Activated CD8-positive, alpha-beta memory T cell treated with anti-CD3 and anti-CD28 coated beads for 24 hours (primary cell): Measurements from ENCODE around the gene SPC24.
"Not testable (repeated sequence)": the region's sequence is repeated elsewhere in the genome, so short reads cannot be mapped to it uniquely, and the experiment has no call there.

Source experiments
- DNase-seq: peaks from one replicate; pipeline ENCODE4 v3.0.0-alpha.2; 2020

The SPC24 gene

GRCh38 chr19:11191934-11192333, 36.4 kb upstream of the SPC24 start:
- no peak for DNase-seq

- DNase-seq = no peak
Observed at GRCh38 chr19:11191273-11191755, 35.7 kb upstream of the SPC24 start.

GRCh38 chr19:11190501-11190900, 34.9 kb upstream of the SPC24 start:
- DNase-seq = no peak

- no peak for DNase-seq
Observed at GRCh38 chr19:11187441-11187840, 31.9 kb upstream of the SPC24 start.

- no peak for DNase-seq
Observed at GRCh38 chr19:11182994-11183393, 27.4 kb upstream of the SPC24 start.

GRCh38 chr19:11181488-11181887, 25.9 kb upstream of the SPC24 start:
- no peak for DNase-seq

- not testable (repeated sequence) for DNase-seq
Observed at GRCh38 chr19:11180975-11181374, 25.4 kb upstream of the SPC24 start.

- no peak for DNase-seq
Observed at GRCh38 chr19:11180346-11180745, 24.8 kb upstream of the SPC24 start.

DNA sequence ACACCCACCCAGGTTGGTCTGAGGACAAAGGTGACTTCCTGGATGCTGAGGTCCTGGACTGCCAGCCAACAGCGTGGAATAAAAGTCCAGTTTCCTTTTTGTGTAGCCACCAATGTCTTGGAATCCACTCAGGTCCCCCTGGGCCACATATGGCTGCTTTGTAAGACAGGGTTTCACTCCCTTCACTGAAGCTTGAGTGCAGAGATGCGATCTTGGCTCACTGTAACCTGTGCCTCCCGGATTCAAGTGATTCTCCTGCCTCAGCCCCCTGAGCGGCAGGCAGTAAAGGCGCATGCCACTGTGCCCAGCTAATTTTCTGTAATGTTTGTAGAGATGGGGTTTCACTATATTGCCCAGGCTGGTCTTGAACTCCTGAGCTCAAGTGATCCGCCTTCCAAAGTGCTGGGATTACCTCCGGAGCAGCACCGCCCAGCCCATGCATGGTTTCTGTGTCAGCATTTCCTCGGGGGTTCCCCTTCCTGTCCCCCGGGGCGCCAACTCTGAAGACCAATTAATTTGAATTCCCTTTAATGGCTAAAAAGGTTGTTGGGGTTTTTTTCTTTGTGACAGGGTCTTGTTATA, 24.2 kb upstream of the SPC24 start:
- no peak for DNase-seq

DNA sequence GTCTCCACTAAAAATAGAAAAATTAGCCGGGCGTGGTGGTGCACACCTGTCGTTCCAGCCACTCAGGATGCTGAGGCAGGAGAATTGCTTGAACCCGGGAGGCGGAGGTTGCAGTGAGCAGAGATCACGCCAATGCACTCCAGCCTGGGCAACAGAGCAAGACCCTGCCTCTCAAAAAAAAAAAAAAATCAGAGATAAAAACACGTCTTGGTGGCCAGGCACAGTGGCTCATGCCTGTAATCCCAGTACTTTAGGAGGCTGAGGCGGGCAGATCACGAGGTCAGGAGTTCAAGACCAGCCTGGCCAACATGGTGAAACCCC, 23.5 kb upstream of the SPC24 start:
- DNase-seq = not testable (repeated sequence)

DNA sequence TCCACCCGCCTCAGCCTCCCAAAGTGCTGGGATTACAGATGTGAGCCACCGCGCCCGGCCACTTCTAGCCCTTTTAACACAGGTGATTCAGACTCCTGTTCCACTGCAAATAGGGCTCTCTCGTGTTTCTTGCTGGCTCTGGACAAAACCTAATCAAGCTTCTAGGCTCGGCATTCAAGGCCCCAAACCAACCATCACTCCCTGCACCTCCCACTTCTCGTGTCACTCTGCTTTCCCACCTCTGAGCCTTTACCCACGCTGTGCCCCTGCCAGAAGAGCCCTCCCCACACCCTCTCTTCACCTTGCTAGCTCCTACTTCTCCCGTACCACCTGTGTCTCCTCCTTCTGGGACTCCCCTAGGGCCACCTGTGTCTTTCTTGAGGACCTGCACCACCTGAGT, 22.0 kb upstream of the SPC24 start:
- DNase-seq = no peak

DNA sequence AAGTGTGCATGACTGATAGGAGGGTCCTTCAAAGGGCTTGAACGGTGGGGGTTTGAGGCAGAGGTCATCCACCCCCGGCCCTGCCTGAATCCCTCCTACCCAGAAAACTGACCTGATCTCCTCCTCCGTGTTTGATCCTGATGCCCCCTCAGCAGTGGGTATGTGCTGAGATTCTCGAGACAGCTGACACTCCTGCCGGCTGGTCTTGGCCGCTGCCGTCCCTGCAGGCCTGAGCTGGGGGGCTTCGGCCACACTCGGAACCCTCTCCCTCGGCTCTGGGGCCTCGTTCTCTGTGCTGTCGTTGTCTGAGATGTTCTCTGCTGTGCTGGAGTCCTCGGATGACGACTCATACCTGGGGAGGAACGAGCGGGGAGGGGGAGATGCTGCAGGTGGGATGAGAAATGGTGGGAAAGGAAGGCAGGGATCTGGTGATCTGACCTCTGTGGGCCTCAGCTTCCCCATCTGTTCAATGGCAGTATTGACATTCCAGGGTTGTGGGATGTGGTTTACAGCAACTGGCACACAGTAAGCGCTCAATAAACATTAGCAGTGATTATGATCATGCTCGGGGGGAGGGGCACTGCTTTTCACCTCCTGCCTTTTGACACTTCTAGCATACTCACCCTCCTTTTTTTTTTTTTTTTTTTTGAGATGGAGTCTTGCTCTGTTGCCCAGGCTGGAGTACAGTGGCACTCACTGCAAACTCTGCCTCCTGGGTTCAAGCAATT, 21.0 kb upstream of the SPC24 start:
- no peak for DNase-seq

GRCh38 chr19:11175920-11176319, 20.3 kb upstream of the SPC24 start:
- DNase-seq = no peak

- DNase-seq = no peak
Observed at GRCh38 chr19:11174336-11174735, 18.8 kb upstream of the SPC24 start.

DNA sequence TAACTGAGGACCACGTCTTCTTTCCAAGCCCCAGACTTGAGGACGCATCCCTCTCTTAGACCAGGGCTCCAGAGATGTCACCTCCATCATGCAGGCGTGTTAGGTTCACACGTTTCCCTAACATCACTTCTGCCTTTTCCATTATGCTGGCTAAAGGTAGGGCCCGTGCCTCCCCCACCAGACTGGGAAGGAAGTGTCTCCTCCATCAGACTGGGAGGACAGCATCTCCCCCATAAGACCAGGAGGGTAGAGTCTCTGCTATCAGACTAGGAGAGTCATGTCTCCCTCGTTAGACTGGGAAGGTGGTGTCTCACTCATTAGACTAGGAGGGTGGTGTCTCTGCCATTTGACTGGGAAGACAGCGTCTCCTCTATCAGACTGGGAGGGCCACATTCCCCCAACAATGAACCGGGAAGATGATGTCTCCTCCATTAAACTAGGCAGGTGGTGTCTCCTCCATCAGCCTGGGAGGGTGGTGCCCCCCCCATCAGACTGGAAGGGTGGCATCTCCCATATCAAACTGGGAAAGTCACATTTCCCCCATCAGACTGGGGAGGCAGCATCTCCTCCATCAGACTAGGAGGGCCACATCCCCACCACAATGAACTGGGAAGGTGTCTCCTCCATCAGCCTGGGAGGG, 18.1 kb upstream of the SPC24 start:
- no peak for DNase-seq

GRCh38 chr19:11172576-11172975, 17.0 kb upstream of the SPC24 start:
- DNase-seq = no peak

DNA sequence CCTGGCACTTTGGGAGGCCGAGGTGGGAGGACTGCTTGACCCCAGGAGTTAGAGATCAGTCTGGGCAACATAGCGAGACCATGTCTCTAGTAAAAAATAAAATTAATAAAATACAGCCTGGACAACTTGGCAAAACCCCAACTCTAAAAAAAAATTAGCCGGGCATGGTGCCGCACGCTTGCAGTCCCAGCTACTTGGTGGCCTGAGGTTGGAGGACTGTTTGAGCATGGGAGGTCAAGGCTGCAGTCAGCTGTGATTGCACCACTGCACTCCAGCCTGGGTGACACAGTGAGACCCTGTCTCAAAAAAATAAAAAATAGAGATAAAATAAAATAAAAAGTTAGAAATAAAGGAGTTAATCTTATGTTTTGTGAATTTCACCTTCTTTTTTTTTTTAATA, 15.6 kb upstream of the SPC24 start:
- DNase-seq = no peak

DNA sequence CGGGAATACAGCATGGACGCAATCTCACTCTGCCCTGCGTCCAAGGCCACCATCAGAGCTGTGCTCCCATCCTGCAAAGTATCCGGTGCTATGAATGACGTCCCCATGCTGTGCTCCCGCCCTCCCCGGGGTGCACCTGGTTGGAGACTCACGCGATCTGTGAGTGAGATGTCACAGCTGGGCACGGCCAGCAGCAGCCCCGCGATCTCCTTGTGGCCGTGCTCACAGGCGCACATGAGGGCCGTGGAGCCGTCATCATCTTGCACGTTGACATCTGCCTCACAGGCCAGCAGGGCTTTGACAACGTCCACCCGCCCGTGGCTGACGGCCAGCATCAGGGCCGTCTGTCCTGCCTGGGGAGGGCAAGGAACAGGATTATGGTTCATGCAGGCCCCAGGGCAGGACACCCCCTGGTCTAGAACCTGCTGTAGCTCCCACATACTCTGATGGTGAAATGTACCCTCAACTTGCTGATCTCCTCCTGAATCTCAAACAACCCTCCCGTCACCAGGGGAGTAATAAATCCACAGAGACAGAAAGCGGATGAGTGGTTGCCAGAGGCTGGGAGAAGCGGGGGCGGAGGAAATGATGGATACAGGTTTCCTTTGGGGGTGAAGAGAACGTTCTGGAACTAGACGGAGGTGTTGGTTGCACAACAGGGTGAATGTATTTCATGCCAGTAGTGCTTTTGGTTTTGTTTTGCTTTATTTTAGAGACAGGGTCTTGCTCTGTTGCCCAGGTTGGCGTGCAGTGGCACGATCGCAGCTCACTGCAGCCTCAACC, 14.5 kb upstream of the SPC24 start:
- no peak for DNase-seq

GRCh38 chr19:11168568-11168967, 13.0 kb upstream of the SPC24 start:
- no peak for DNase-seq

- DNase-seq = no peak
Observed at GRCh38 chr19:11166281-11167142, 10.9 kb upstream of the SPC24 start.

- DNase-seq = no peak
Observed at GRCh38 chr19:11165486-11166030, 10.0 kb upstream of the SPC24 start.

- no peak for DNase-seq
Observed at GRCh38 chr19:11164879-11165406, 9.4 kb upstream of the SPC24 start.
